ENCODE data around the gene NMRK2. TPM values are rescaled to one million over a fixed set of nuclear protein-coding genes. Genes with fewer than 3 reads are reported as not detected.

NMRK2 gene
- total RNA-seq, 1 experiment from 2014 or later = not detected

GRCh38 chr19:3981373-3981735, 48.5 kb downstream of the NMRK2 start:
- no peak for DNase-seq (ENCODE audit: low read depth)

- no peak for DNase-seq (ENCODE audit: low read depth)
Observed at GRCh38 chr19:3981736-3982681, 49.1 kb downstream of the NMRK2 start.

- peak; percentile 70 for DNase-seq (ENCODE audit: low read depth)
Observed at GRCh38 chr19:3982701-3983541, 50.1 kb downstream of the NMRK2 start.

GRCh38 chr19:3983542-3983914, 50.7 kb downstream of the NMRK2 start:
- DNase-seq (ENCODE audit: low read depth) = no peak

GRCh38 chr19:3983936-3984583, 51.2 kb downstream of the NMRK2 start:
- DNase-seq (ENCODE audit: low read depth) = no peak

- DNase-seq (ENCODE audit: low read depth) = no peak
Observed at GRCh38 chr19:3984584-3984907, 51.7 kb downstream of the NMRK2 start.

- DNase-seq (ENCODE audit: low read depth) = peak; percentile 59
Observed at GRCh38 chr19:3984908-3985642, 52.2 kb downstream of the NMRK2 start, which contains the start of gene EEF2. TSS of gene EEF2 (minus strand) at chr19:3985463. CDS start at chr19:3985380, 83 bp downstream.

- DNase-seq (ENCODE audit: low read depth) = no peak
Observed at GRCh38 chr19:3985643-3986259, 52.9 kb downstream of the NMRK2 start.

GRCh38 chr19:3986260-3987041, 53.6 kb downstream of the NMRK2 start:
- peak; percentile 50 for DNase-seq (ENCODE audit: low read depth)

GRCh38 chr19:3987619-3988371, 54.9 kb downstream of the NMRK2 start:
- peak; percentile 68 for DNase-seq (ENCODE audit: low read depth)

GRCh38 chr19:3990815-3991117, 57.9 kb downstream of the NMRK2 start:
- DNase-seq (ENCODE audit: low read depth) = no peak

Small RNA genes lying within 50 kb of the gene (small RNA-seq; reads per million reads assigned to genes)
- gene RN7SL202P (not detected), gene SNORD37 (97.0 reads per million, percentile 96 among the genes with 10 or more reads in this experiment)

Other genes with a start within 250 kb of the NMRK2 start
- 8.9 and 15.5 TPM in 2 replicates for gene PIP5K1C, start 232.6 kb upstream of the NMRK2 start, total RNA-seq (2014; rRNA removed; shearing (Covaris generic))
- gene TJP3, start 224.7 kb upstream of the NMRK2 start, total RNA-seq (2014; rRNA removed; shearing (Covaris generic)) = 0.03 TPM in 1 of 2 replicates, not detected in the other
- gene APBA3, start 171.4 kb upstream of the NMRK2 start, total RNA-seq (2014; rRNA removed; shearing (Covaris generic)) = 16.9 and 19.3 TPM in 2 replicates
- 50.0 and 107 TPM in 2 replicates for gene MRPL54, start 170.4 kb upstream of the NMRK2 start, total RNA-seq (2014; rRNA removed; shearing (Covaris generic))
- not detected in 2 replicates for gene RAX2, start 160.8 kb upstream of the NMRK2 start, total RNA-seq (2014; rRNA removed; shearing (Covaris generic))
- not detected in 2 replicates for gene MATK, start 146.7 kb upstream of the NMRK2 start, total RNA-seq (2014; rRNA removed; shearing (Covaris generic))
- gene ZFR2, start 64.0 kb upstream of the NMRK2 start, total RNA-seq (2014; rRNA removed; shearing (Covaris generic)) = not detected in 2 replicates
- gene ATCAY, start 52.4 kb upstream of the NMRK2 start, total RNA-seq (2014; rRNA removed; shearing (Covaris generic)) = not detected in 2 replicates
- gene DAPK3, start 38.0 kb downstream of the NMRK2 start, total RNA-seq (2014; rRNA removed; shearing (Covaris generic)) = 46.8 and 54.7 TPM in 2 replicates
- gene EEF2, start 52.4 kb downstream of the NMRK2 start, total RNA-seq (2014; rRNA removed; shearing (Covaris generic)) = 1,252 and 1,397 TPM in 2 replicates
- gene PIAS4, start 74.7 kb downstream of the NMRK2 start, total RNA-seq (2014; rRNA removed; shearing (Covaris generic)) = 15.1 and 20.0 TPM in 2 replicates
- 8.8 and 17.2 TPM in 2 replicates for gene ZBTB7A, start 133.8 kb downstream of the NMRK2 start, total RNA-seq (2014; rRNA removed; shearing (Covaris generic))
- 105 and 124 TPM in 2 replicates for gene MAP2K2, start 191.1 kb downstream of the NMRK2 start, total RNA-seq (2014; rRNA removed; shearing (Covaris generic))
- not detected in 2 replicates for gene CREB3L3, start 220.6 kb downstream of the NMRK2 start, total RNA-seq (2014; rRNA removed; shearing (Covaris generic))
- 16.4 and 18.5 TPM in 2 replicates for gene SIRT6, start 249.5 kb downstream of the NMRK2 start, total RNA-seq (2014; rRNA removed; shearing (Covaris generic))
- 0.20 and 0.42 TPM in 2 replicates for gene ANKRD24, start 249.6 kb downstream of the NMRK2 start, total RNA-seq (2014; rRNA removed; shearing (Covaris generic))

Data from HT1080 (cell line).